Neural progenitor cell (in vitro differentiated cells): Measurements from ENCODE around the gene EZH1. TPM values are rescaled to one million over a fixed set of nuclear protein-coding genes. Genes with fewer than 3 reads are reported as not detected.
A peak's percentile ranks its signal among the peaks of the same experiment; 100 is the strongest.

Experiments used
- DNase-seq: peaks from one replicate; pipeline ENCODE4 v3.0.0-alpha.2; 2016; ENCODE audit warnings: low spot score
- H2AFZ ChIP-seq: fragments of 200-600 bp; sonication (generic); replicated peaks from 2 replicates; pipeline ENCODE4 v1.6.1; 2016; ENCODE audit warnings: antibody characterized with exemption
- H3F3A ChIP-seq: fragments of 200-600 bp; sonication (generic); 2 replicates; pipeline ENCODE4 v1.6.1; 2016; ENCODE audit warnings: antibody characterized with exemption, low read depth
- H3K27ac ChIP-seq: fragments of 200-600 bp; sonication (generic); 2 replicates; pipeline ENCODE4 v1.5.1; 2016; ENCODE audit warnings: mild to moderate bottlenecking
- H3K27me3 ChIP-seq: fragments of 200-600 bp; sonication (generic); 2 replicates; pipeline ENCODE4 v1.6.1; 2016; ENCODE audit warnings: mild to moderate bottlenecking, moderate library complexity
- H3K36me3 ChIP-seq: fragments of 200-600 bp; sonication (generic); 2 replicates; pipeline ENCODE4 v1.5.1; 2016
- H3K4me1 ChIP-seq: fragments of 200-600 bp; sonication (generic); 2 replicates; pipeline ENCODE4 v1.6.1; 2016; ENCODE audit warnings: mixed run types
- H3K4me2 ChIP-seq: fragments of 200-600 bp; sonication (generic); 2 replicates; pipeline ENCODE4 v1.6.1; 2016
- H3K4me3 ChIP-seq: fragments of 200-600 bp; sonication (generic); 2 replicates; pipeline ENCODE4 v1.5.1; 2016
- H3K79me2 ChIP-seq: fragments of 200-600 bp; sonication (generic); 2 replicates; pipeline ENCODE4 v1.6.1; 2016; ENCODE audit warnings: low read depth
- H3K9ac ChIP-seq: fragments of 200-600 bp; sonication (generic); 2 replicates; pipeline ENCODE4 v1.6.1; 2016
- H3K9me3 ChIP-seq: fragments of 200-600 bp; sonication (generic); 2 replicates; pipeline ENCODE4 v1.5.1; 2016; ENCODE audit warnings: low read depth
- H4K20me1 ChIP-seq: fragments of 200-600 bp; sonication (generic); 2 replicates; pipeline ENCODE4 v1.6.1; 2016; ENCODE audit warnings: low read depth
- H3K27ac Mint-ChIP-seq: 3 replicates; pipeline ENCODE4 v1.8.0; 2021; ENCODE audit warnings: mixed read lengths
- H3K27me3 Mint-ChIP-seq: 2 replicates; pipeline ENCODE4 v1.8.0; 2022; ENCODE audit warnings: low read depth, mild to moderate bottlenecking, inconsistent platforms, moderate library complexity, mixed read lengths; ENCODE audit not compliant: insufficient read depth
- H3K36me3 Mint-ChIP-seq: 3 replicates; pipeline ENCODE4 v1.8.0; 2021; ENCODE audit warnings: mixed read lengths
- H3K4me1 Mint-ChIP-seq: 3 replicates; pipeline ENCODE4 v1.8.0; 2021; ENCODE audit warnings: mixed read lengths
- H3K4me3 Mint-ChIP-seq: 3 replicates; pipeline ENCODE4 v1.8.0; 2021; ENCODE audit warnings: mild to moderate bottlenecking, moderate library complexity, mixed read lengths
- H3K9me3 Mint-ChIP-seq: 3 replicates; pipeline ENCODE4 v1.8.0; 2020; ENCODE audit warnings: mixed read lengths
- EZH2 ChIP-seq: fragments of 200-600 bp; sonication (generic); IDR thresholded peaks from 2 replicates; pipeline ENCODE4 v1.6.1; 2017; ENCODE audit warnings: antibody characterized with exemption, mild to moderate bottlenecking, moderate library complexity
- EZH2phosphoT487 ChIP-seq: fragments of 200-600 bp; sonication (generic); IDR thresholded peaks from 2 replicates; pipeline ENCODE4 v1.6.1; 2017; ENCODE audit warnings: antibody characterized with exemption
- total RNA-seq: library from RNA; depleted of rRNA; stranded (reverse); fragments of >200 nt; gene quantifications from 2 replicates; pipeline ENCODE4 v1.2.3, GENCODE V29; 2015; ENCODE audit warnings: low replicate concordance
- TF ChIP-seq, protein P1 (sequence below): fragments of 200-600 bp; sonication (generic); IDR thresholded peaks from 2 replicates; pipeline ENCODE4 v1.5.1; 2017; ENCODE audit warnings: antibody characterized with exemption, mild to moderate bottlenecking

The EZH1 gene
- total RNA-seq, 1 donor from 2014 or later: 48.5 TPM

DNA sequence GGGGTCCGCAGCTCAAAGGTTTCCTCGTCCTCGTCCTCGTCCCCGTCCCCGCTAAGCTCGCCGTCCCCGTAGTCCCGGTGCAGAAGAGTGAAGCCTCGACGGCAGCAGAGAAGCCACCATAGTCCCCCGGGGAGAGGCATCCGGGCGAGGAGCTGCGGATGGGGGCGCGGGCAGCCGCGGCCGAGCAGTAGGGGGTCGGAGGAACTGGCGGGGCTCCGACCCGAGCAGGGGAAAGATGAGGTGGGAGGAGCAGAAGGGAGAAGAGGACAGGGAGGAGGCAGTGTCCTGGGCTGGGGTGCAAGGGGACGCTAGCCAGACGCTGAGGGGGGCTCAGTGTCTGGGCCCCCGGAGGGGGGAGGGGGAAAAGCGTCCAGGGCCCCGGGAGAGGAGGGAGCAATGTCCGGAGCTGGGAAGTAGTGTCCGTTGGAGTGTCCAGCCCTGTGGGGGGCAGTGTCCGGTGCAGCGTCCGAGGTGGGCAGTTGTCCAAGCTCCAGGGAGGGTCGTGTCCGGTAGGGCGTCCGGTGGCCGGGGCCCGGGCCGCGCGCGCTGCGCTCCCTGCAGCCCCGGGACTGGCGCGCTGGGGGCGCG is 68.3 kb downstream of the EZH1 start, which contains the start of gene PLEKHH3:
Gene PLEKHH3, minus strand, starts transcription at position 571 of the 588 bp plus-strand sequence. Its CDS starts 431 bp downstream, at position 140.
- Histone ChIP-seq H3K27ac (no peak within 1 kb of the TSS), H2AFZ (peak within 1 kb of the TSS; percentile 67), H3K9me3 (no peaks in the 10 kb centered on the region), H3K4me3 (peak within 1 kb of the TSS; percentile 70), H3K79me2 (peaks cover 11% of the 10 kb centered on the region), H4K20me1 (peaks cover 42% of the 10 kb centered on the region), H3K27me3 (peaks cover 55% of the 10 kb centered on the region), H3K9ac (no peak within 1 kb of the TSS), H3F3A (peaks cover 55% of the 10 kb centered on the region), H3K4me1 (peaks cover 40% of the 10 kb centered on the region), H3K36me3 (no peaks in the 10 kb centered on the region), H3K4me2 (peak within 1 kb of the TSS; percentile 95)
- Mint-ChIP-seq H3K4me3 (peak within 1 kb of the TSS; percentile 93), H3K36me3 (peaks cover 4% of the 10 kb centered on the region), H3K9me3 (no peaks in the 10 kb centered on the region), H3K4me1 (peaks cover 37% of the 10 kb centered on the region), H3K27me3 (peaks cover 7% of the 10 kb centered on the region), H3K27ac (peak within 1 kb of the TSS; percentile 98)
- peak; percentile 73 for DNase-seq
- TF ChIP-seq, protein P1, sequence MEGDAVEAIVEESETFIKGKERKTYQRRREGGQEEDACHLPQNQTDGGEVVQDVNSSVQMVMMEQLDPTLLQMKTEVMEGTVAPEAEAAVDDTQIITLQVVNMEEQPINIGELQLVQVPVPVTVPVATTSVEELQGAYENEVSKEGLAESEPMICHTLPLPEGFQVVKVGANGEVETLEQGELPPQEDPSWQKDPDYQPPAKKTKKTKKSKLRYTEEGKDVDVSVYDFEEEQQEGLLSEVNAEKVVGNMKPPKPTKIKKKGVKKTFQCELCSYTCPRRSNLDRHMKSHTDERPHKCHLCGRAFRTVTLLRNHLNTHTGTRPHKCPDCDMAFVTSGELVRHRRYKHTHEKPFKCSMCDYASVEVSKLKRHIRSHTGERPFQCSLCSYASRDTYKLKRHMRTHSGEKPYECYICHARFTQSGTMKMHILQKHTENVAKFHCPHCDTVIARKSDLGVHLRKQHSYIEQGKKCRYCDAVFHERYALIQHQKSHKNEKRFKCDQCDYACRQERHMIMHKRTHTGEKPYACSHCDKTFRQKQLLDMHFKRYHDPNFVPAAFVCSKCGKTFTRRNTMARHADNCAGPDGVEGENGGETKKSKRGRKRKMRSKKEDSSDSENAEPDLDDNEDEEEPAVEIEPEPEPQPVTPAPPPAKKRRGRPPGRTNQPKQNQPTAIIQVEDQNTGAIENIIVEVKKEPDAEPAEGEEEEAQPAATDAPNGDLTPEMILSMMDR: peak; percentile 30
- no peak for TF ChIP-seq EZH2

DNA sequence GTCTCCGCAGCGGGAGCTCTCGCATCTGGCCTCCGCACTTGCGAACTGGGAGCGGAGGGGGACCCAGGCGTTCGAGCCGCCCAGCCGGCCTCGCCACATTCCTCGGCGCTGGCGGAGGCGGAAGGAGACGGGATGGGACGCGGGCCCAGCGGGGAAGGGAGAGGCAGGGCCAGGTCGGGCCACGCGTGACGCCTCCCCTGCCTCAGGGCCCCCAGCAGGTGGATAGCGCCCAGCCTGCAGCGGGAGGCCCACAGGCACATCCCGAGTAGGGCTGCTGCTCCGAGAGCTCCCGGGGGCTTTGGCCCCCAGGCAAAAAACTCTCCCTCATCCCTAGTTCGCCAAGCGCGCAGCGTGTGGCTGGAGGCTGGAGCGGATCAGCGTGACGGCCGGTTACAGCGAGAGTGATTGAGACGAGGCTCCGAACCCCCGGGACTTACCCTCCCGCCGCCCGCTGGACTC is 68.8 kb downstream of the EZH1 start:
- H3K36me3 Mint-ChIP-seq: peaks cover 6% of the 10 kb centered on the region
- H3K9me3 Mint-ChIP-seq: no peaks in the 10 kb centered on the region
- TF ChIP-seq EZH2phosphoT487: no peak
- no peak for TF ChIP-seq EZH2
- TF ChIP-seq, protein P1: no peak
- peaks cover 47% of the 10 kb centered on the region for H4K20me1 ChIP-seq
- H3K4me3 Mint-ChIP-seq: peak overlapping the region; percentile 93
- no peak overlapping the region for H3K9ac ChIP-seq
- H3K27me3 Mint-ChIP-seq: peaks cover 8% of the 10 kb centered on the region
- peaks cover 37% of the 10 kb centered on the region for H3K4me1 ChIP-seq
- peak overlapping the region; percentile 70 for H3K4me3 ChIP-seq
- no peaks in the 10 kb centered on the region for H3K9me3 ChIP-seq
- no peak overlapping the region for H3K27ac ChIP-seq
- peak overlapping the region; percentile 67 for H2AFZ ChIP-seq
- H3K36me3 ChIP-seq: no peaks in the 10 kb centered on the region
- peaks cover 61% of the 10 kb centered on the region for H3K27me3 ChIP-seq
- H3K27ac Mint-ChIP-seq: peak overlapping the region; percentile 17
- peak overlapping the region; percentile 95 for H3K4me2 ChIP-seq
- peaks cover 11% of the 10 kb centered on the region for H3K79me2 ChIP-seq
- DNase-seq: no peak
- peaks cover 39% of the 10 kb centered on the region for H3K4me1 Mint-ChIP-seq
- peaks cover 55% of the 10 kb centered on the region for H3F3A ChIP-seq

GRCh38 chr17:42675348-42675964 is 69.4 kb downstream of the EZH1 start:
- Mint-ChIP-seq H3K27me3 (peaks cover 8% of the 10 kb centered on the region), H3K27ac (no peak overlapping the region), H3K4me1 (peaks cover 38% of the 10 kb centered on the region), H3K4me3 (peak overlapping the region; percentile 93), H3K36me3 (peaks cover 6% of the 10 kb centered on the region), H3K9me3 (no peaks in the 10 kb centered on the region)
- no peak overlapping the region for H3K9ac ChIP-seq
- H3K27me3 ChIP-seq: peaks cover 63% of the 10 kb centered on the region
- peak overlapping the region; percentile 95 for H3K4me2 ChIP-seq
- no peak overlapping the region for H3K27ac ChIP-seq
- H3F3A ChIP-seq: peaks cover 55% of the 10 kb centered on the region
- peaks cover 51% of the 10 kb centered on the region for H4K20me1 ChIP-seq
- H3K4me1 ChIP-seq: peaks cover 37% of the 10 kb centered on the region
- no peaks in the 10 kb centered on the region for H3K36me3 ChIP-seq
- peak overlapping the region; percentile 70 for H3K4me3 ChIP-seq
- H3K79me2 ChIP-seq: peaks cover 11% of the 10 kb centered on the region
- DNase-seq: no peak
- no peak overlapping the region for H2AFZ ChIP-seq
- no peaks in the 10 kb centered on the region for H3K9me3 ChIP-seq
- TF ChIP-seq EZH2 (no peak), EZH2phosphoT487 (no peak)
- TF ChIP-seq, protein P1: no peak
